HG03442 (cell line): ENCODE measurements around the gene ESPNL.
"Not testable (repeated sequence)": the region's sequence is repeated elsewhere in the genome, so short reads cannot be mapped to it uniquely, and the experiment has no call there.

ENCODE experiments used
- ATAC-seq: cut with Tn5 transposase; IDR thresholded peaks from one replicate; pipeline ENCODE4 v1.9.1; 2021; ENCODE audit warnings: mild to moderate bottlenecking, moderate library complexity; ENCODE audit not compliant: unreplicated experiment

Gene ESPNL

GRCh38 chr2:238168196-238169047 lies 68.3 kb downstream of the ESPNL start:
- ATAC-seq = no peak

GRCh38 chr2:238169048-238169707 lies 69.0 kb downstream of the ESPNL start:
- ATAC-seq = no peak

- no peak for ATAC-seq
Observed at GRCh38 chr2:238169708-238170251, 69.6 kb downstream of the ESPNL start.

- ATAC-seq = no peak
Observed at GRCh38 chr2:238170386-238171071, 70.4 kb downstream of the ESPNL start.

- ATAC-seq = not testable (repeated sequence)
Observed at GRCh38 chr2:238171072-238171431, 70.9 kb downstream of the ESPNL start.

GRCh38 chr2:238171575-238172187 lies 71.5 kb downstream of the ESPNL start:
- no peak for ATAC-seq

GRCh38 chr2:238172439-238172838 lies 72.3 kb downstream of the ESPNL start:
- no peak for ATAC-seq

- ATAC-seq = no peak
Observed at GRCh38 chr2:238173692-238174091, 73.6 kb downstream of the ESPNL start.

- no peak for ATAC-seq
Observed at GRCh38 chr2:238174291-238174690, 74.2 kb downstream of the ESPNL start.

- no peak for ATAC-seq
Observed at GRCh38 chr2:238174701-238175100, 74.6 kb downstream of the ESPNL start.

- no peak for ATAC-seq
Observed at GRCh38 chr2:238176613-238177012, 76.5 kb downstream of the ESPNL start.

- ATAC-seq = no peak
Observed at GRCh38 chr2:238180554-238180953, 80.4 kb downstream of the ESPNL start.

- ATAC-seq = no peak
Observed at GRCh38 chr2:238182362-238182761, 82.2 kb downstream of the ESPNL start.
